CD4-positive, alpha-beta memory T cell (primary cell): ENCODE data around the gene CBFA2T3. TPM values are rescaled to one million over a fixed set of nuclear protein-coding genes. Genes with fewer than 3 reads are reported as not detected.

Source experiments
- CTCF ChIA-PET: fragments of 350-600 bp; sonication (Branson Sonifier 250); formaldehyde crosslinking; loops from one replicate; lab custom pipeline; 2021; ENCODE audit warnings: inconsistent platforms; ENCODE audit not compliant: partially characterized antibody; lab: Charles Lee
- POLR2A ChIA-PET: fragments of 350-600 bp; sonication (Branson Sonifier 250); formaldehyde crosslinking; loops from one replicate; lab custom pipeline; 2021; ENCODE audit not compliant: partially characterized antibody; lab: Charles Lee
- DNase-seq, 5 donors: peaks; one replicate each; pipeline versions ENCODE4 v3.0.0 to v3.0.0-alpha.2; 2020 to 2022; ENCODE audit warnings: mixed read lengths in 1 of 5
- H3K27ac ChIP-seq: one replicate; pipeline ENCODE4 v1.7.0; 2013; ENCODE audit warnings: low read depth, low read length
- H3K27me3 ChIP-seq: 2 replicates; pipeline ENCODE4 v1.7.0; 2013; ENCODE audit warnings: mild to moderate bottlenecking, low read length, moderate library complexity; ENCODE audit not compliant: insufficient read depth
- H3K36me3 ChIP-seq: 2 replicates; pipeline ENCODE4 v1.7.0; 2013; ENCODE audit warnings: mild to moderate bottlenecking, low read length, moderate library complexity; ENCODE audit not compliant: insufficient read depth
- H3K4me1 ChIP-seq: 2 replicates; pipeline ENCODE4 v1.7.0; 2013; ENCODE audit warnings: mild to moderate bottlenecking, low read length, moderate library complexity; ENCODE audit not compliant: insufficient read depth
- H3K4me3 ChIP-seq, 2 donors: one replicate each; pipeline ENCODE4 v1.7.0; 2013; ENCODE audit warnings: low read length in 2 of 2, mild to moderate bottlenecking in 1 of 2
- H3K9me3 ChIP-seq, 2 donors: one replicate each; pipeline ENCODE4 v1.7.0; 2013; ENCODE audit warnings: low read length in 2 of 2, control low read depth in 1 of 2; ENCODE audit not compliant: control insufficient read depth in 1 of 2
- H3K27ac Mint-ChIP-seq, 7 donors: one replicate each; pipeline ENCODE4 v1.8.0; 2020 to 2021; ENCODE audit warnings: mixed read lengths in 7 of 7, mild to moderate bottlenecking in 6 of 7, inconsistent platforms in 3 of 7, moderate library complexity in 3 of 7
- H3K27me3 Mint-ChIP-seq, 2 donors: one replicate each; pipeline ENCODE4 v1.8.0; 2020 to 2021; ENCODE audit warnings: mixed read lengths in 2 of 2
- H3K36me3 Mint-ChIP-seq, 2 donors: one replicate each; pipeline ENCODE4 v1.8.0; 2020 to 2021; ENCODE audit warnings: mixed read lengths in 2 of 2, inconsistent platforms in 1 of 2, mild to moderate bottlenecking in 1 of 2
- H3K4me1 Mint-ChIP-seq, 4 donors: one replicate each; pipeline ENCODE4 v1.8.0; 2020 to 2021; ENCODE audit warnings: mixed read lengths in 4 of 4, mild to moderate bottlenecking in 1 of 4
- H3K4me3 Mint-ChIP-seq, 8 donors: one replicate each; pipeline ENCODE4 v1.8.0; 2020 to 2021; ENCODE audit warnings: mixed read lengths in 8 of 8, mild to moderate bottlenecking in 7 of 8, moderate library complexity in 6 of 8, inconsistent platforms in 3 of 8
- H3K9me3 Mint-ChIP-seq, 8 donors: one replicate each; pipeline ENCODE4 v1.8.0; 2020 to 2021; ENCODE audit warnings: mixed read lengths in 8 of 8, mild to moderate bottlenecking in 5 of 8, inconsistent platforms in 3 of 8, moderate library complexity in 1 of 8
- intact Hi-C: fragments of 100-400 bp; cut with micrococcal nuclease; formaldehyde crosslinking; loops from one replicate; pipeline ENCODE4 v1.15.1; 2023
- polyA plus RNA-seq, 2 donors: library from polyadenylated mRNA; unstranded; fragments of 300-500 nt; fragmentation: Illumina TruSeq; gene quantifications; one replicate each; pipeline ENCODE4 v1.2.3, GENCODE V29; 2021
- total RNA-seq, 2 experiments: library from RNA; stranded (reverse); gene quantifications; one replicate each; pipeline ENCODE4 v1.2.3, GENCODE V29; 2021

Gene CBFA2T3
- total and polyA plus RNA-seq, 4 experiments from 2014 or later: 0.11 to 0.14 TPM; not detected in 2

- Mint-ChIP-seq H3K4me3 (no peak overlapping the region), H3K36me3 (peaks cover 0 to 11% of the 10 kb centered on the region in 2 donors), H3K9me3 (peaks cover 0 to 2% (median 0%) of the 10 kb centered on the region in 8 donors), H3K4me1 (peaks cover 15 to 33% (median 23%) of the 10 kb centered on the region in 4 donors), H3K27me3 (peaks cover 0 to 2% of the 10 kb centered on the region in 2 donors), H3K27ac (no peak overlapping the region)
- no peak overlapping the region for H3K27ac ChIP-seq
- intact Hi-C loops: no loop called here
- peaks cover 24% of the 10 kb centered on the region for H3K4me1 ChIP-seq
- no peaks in the 10 kb centered on the region for H3K36me3 ChIP-seq
- ChIA-PET POLR2A (interaction anchor here (0.7 to 1.5 kb wide), 5 partner anchors 39 to 314 kb away, joined by 3 to 5 read pairs (median 3); partner anchors contain the start of gene APRT), CTCF (interaction anchor here (1.3 to 2.0 kb wide), 2 partner anchors 12 to 116 kb away, joined by 3 to 5 read pairs; no protein-coding TSS in a partner anchor)
- no peak for DNase-seq
- no peak overlapping the region for H3K4me3 ChIP-seq
- H3K27me3 ChIP-seq: no peaks in the 10 kb centered on the region
- H3K9me3 ChIP-seq: no peaks in the 10 kb centered on the region
These were observed 123.6 kb downstream of the CBFA2T3 start for GRCh38 chr16:88853325-88853941.

- intact Hi-C loops: no loop called here
- no peaks in the 10 kb centered on the region for H3K36me3 ChIP-seq
- H3K4me1 ChIP-seq: peaks cover 15% of the 10 kb centered on the region
- no peak for DNase-seq
- CTCF ChIA-PET: interaction anchor here (0.8 to 2.0 kb wide), 2 partner anchors 36 to 114 kb away, joined by 3 to 5 read pairs; no protein-coding TSS in a partner anchor
- Mint-ChIP-seq H3K36me3 (peaks cover 0 to 6% of the 10 kb centered on the region in 2 donors), H3K27ac (no peak overlapping the region), H3K9me3 (no peaks in the 10 kb centered on the region), H3K4me1 (peaks cover 9 to 19% (median 14%) of the 10 kb centered on the region in 4 donors), H3K27me3 (no peaks in the 10 kb centered on the region), H3K4me3 (no peak overlapping the region)
- POLR2A ChIA-PET: interaction anchor here (1.1 kb wide), 1 partner anchor 39 kb away, joined by 3 read pairs; the partner anchor contains the start of gene APRT
- no peaks in the 10 kb centered on the region for H3K9me3 ChIP-seq
- H3K4me3 ChIP-seq: no peak overlapping the region
- no peak overlapping the region for H3K27ac ChIP-seq
- no peaks in the 10 kb centered on the region for H3K27me3 ChIP-seq
These were observed 125.4 kb downstream of the CBFA2T3 start for GRCh38 chr16:88851616-88852015.

GRCh38 chr16:88850531-88851199 lies 126.3 kb downstream of the CBFA2T3 start:
- Histone ChIP-seq H3K27me3 (no peaks in the 10 kb centered on the region), H3K27ac (no peak overlapping the region), H3K36me3 (no peaks in the 10 kb centered on the region), H3K4me3 (no peak overlapping the region), H3K9me3 (no peaks in the 10 kb centered on the region), H3K4me1 (peaks cover 10% of the 10 kb centered on the region)
- no peaks in the 10 kb centered on the region for H3K9me3 Mint-ChIP-seq
- intact Hi-C loops: no loop called here
- H3K27me3 Mint-ChIP-seq: no peaks in the 10 kb centered on the region
- H3K27ac Mint-ChIP-seq: no peak overlapping the region
- no peak for DNase-seq
- ChIA-PET POLR2A (no interaction called here), CTCF (no interaction called here)
- peaks cover 0 to 7% of the 10 kb centered on the region in 2 donors for H3K36me3 Mint-ChIP-seq
- H3K4me3 Mint-ChIP-seq: no peak overlapping the region
- peaks cover 8 to 14% (median 10%) of the 10 kb centered on the region in 4 donors for H3K4me1 Mint-ChIP-seq

- ChIA-PET POLR2A (interaction anchor here (1.3 kb wide), 1 partner anchor 9 kb away, joined by 3 read pairs; no protein-coding TSS in a partner anchor), CTCF (interaction anchor here (1.3 kb wide), 1 partner anchor 10 kb away, joined by 5 read pairs; no protein-coding TSS in a partner anchor)
- no peaks in the 10 kb centered on the region for H3K27me3 ChIP-seq
- peaks cover 0 to 7% of the 10 kb centered on the region in 2 donors for H3K36me3 Mint-ChIP-seq
- H3K4me1 ChIP-seq: no peaks in the 10 kb centered on the region
- no peaks in the 10 kb centered on the region for H3K9me3 ChIP-seq
- no peak for DNase-seq
- no peak overlapping the region for H3K27ac Mint-ChIP-seq
- H3K27me3 Mint-ChIP-seq: no peaks in the 10 kb centered on the region
- H3K36me3 ChIP-seq: no peaks in the 10 kb centered on the region
- H3K4me3 ChIP-seq: no peak overlapping the region
- no peak overlapping the region for H3K27ac ChIP-seq
- H3K4me3 Mint-ChIP-seq: no peak overlapping the region
- H3K4me1 Mint-ChIP-seq: peaks cover 0 to 4% (median 3%) of the 10 kb centered on the region in 4 donors
- no peaks in the 10 kb centered on the region for H3K9me3 Mint-ChIP-seq
- intact Hi-C loops: no loop called here
These were observed 128.4 kb downstream of the CBFA2T3 start for GRCh38 chr16:88848557-88848956.

GRCh38 chr16:88847654-88848053 lies 129.4 kb downstream of the CBFA2T3 start:
- Mint-ChIP-seq H3K9me3 (no peaks in the 10 kb centered on the region), H3K4me3 (no peak overlapping the region), H3K27ac (no peak overlapping the region), H3K4me1 (peaks cover 0 to 4% (median 3%) of the 10 kb centered on the region in 4 donors), H3K36me3 (peaks cover 4 to 10% of the 10 kb centered on the region in 2 donors), H3K27me3 (no peaks in the 10 kb centered on the region)
- Histone ChIP-seq H3K27me3 (no peaks in the 10 kb centered on the region), H3K27ac (no peak overlapping the region), H3K36me3 (no peaks in the 10 kb centered on the region), H3K4me1 (no peaks in the 10 kb centered on the region), H3K4me3 (no peak overlapping the region), H3K9me3 (no peaks in the 10 kb centered on the region)
- DNase-seq: no peak
- intact Hi-C loops: no loop called here
- CTCF ChIA-PET: no interaction called here
- POLR2A ChIA-PET: no interaction called here

GRCh38 chr16:88846088-88846487 lies 130.9 kb downstream of the CBFA2T3 start:
- no peaks in the 10 kb centered on the region for H3K27me3 ChIP-seq
- Mint-ChIP-seq H3K27me3 (no peaks in the 10 kb centered on the region), H3K4me1 (peaks cover 0 to 2% (median 0%) of the 10 kb centered on the region in 4 donors), H3K36me3 (peaks cover 4 to 8% of the 10 kb centered on the region in 2 donors), H3K4me3 (no peak overlapping the region), H3K27ac (no peak overlapping the region), H3K9me3 (no peaks in the 10 kb centered on the region)
- no peaks in the 10 kb centered on the region for H3K4me1 ChIP-seq
- DNase-seq: no peak
- H3K9me3 ChIP-seq: no peaks in the 10 kb centered on the region
- no peaks in the 10 kb centered on the region for H3K36me3 ChIP-seq
- CTCF ChIA-PET: no interaction called here
- intact Hi-C loops: no loop called here
- no peak overlapping the region for H3K4me3 ChIP-seq
- H3K27ac ChIP-seq: no peak overlapping the region
- POLR2A ChIA-PET: interaction anchor here (1.0 kb wide), 2 partner anchors 9 to 11 kb away, joined by 3 to 4 read pairs; partner anchors contain the start of genes GALNS and TRAPPC2L

- Histone ChIP-seq H3K27ac (no peak overlapping the region), H3K4me1 (no peaks in the 10 kb centered on the region), H3K9me3 (no peaks in the 10 kb centered on the region), H3K36me3 (peaks cover 5% of the 10 kb centered on the region), H3K27me3 (no peaks in the 10 kb centered on the region), H3K4me3 (no peak overlapping the region)
- ChIA-PET CTCF (no interaction called here), POLR2A (no interaction called here)
- H3K27me3 Mint-ChIP-seq: no peaks in the 10 kb centered on the region
- H3K9me3 Mint-ChIP-seq: no peaks in the 10 kb centered on the region
- peaks cover 0 to 2% (median 0%) of the 10 kb centered on the region in 4 donors for H3K4me1 Mint-ChIP-seq
- intact Hi-C loops: no loop called here
- H3K36me3 Mint-ChIP-seq: peaks cover 4 to 12% of the 10 kb centered on the region in 2 donors
- H3K27ac Mint-ChIP-seq: no peak overlapping the region
- H3K4me3 Mint-ChIP-seq: no peak overlapping the region
- DNase-seq: no peak
These were observed 132.5 kb downstream of the CBFA2T3 start for GRCh38 chr16:88844419-88845036.
